ENCODE results near the gene GPR78.

Gene GPR78

DNA sequence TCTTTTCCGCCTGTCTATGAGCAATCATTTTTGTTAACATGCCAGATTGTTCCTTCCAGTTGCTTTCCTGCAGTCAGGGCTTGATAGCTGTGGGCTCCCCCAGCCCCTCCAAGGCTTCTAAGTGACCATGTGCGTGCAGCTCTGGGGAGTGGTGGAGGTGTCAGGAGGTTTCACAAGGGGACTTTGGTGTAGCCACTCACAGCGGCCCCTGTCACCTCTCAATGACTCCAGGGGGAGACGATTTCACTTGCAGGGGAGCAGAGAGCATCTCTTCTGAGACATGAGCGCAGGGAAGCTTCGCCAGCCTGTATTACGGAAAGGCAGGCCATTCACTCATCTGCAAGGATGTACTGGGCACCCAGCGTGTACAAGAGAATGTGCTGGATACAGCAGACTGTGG is 3.1 kb upstream of the GPR78 start:
- TF ChIP-seq, protein P1, sequence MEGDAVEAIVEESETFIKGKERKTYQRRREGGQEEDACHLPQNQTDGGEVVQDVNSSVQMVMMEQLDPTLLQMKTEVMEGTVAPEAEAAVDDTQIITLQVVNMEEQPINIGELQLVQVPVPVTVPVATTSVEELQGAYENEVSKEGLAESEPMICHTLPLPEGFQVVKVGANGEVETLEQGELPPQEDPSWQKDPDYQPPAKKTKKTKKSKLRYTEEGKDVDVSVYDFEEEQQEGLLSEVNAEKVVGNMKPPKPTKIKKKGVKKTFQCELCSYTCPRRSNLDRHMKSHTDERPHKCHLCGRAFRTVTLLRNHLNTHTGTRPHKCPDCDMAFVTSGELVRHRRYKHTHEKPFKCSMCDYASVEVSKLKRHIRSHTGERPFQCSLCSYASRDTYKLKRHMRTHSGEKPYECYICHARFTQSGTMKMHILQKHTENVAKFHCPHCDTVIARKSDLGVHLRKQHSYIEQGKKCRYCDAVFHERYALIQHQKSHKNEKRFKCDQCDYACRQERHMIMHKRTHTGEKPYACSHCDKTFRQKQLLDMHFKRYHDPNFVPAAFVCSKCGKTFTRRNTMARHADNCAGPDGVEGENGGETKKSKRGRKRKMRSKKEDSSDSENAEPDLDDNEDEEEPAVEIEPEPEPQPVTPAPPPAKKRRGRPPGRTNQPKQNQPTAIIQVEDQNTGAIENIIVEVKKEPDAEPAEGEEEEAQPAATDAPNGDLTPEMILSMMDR (conservative IDR thresholded peaks at IDR 0.05) = no peak
- TF ChIP-seq ZFX (IDR thresholded peaks at IDR 0.05) = no peak
- H3K27ac ChIP-seq = no peak overlapping the region

DNA sequence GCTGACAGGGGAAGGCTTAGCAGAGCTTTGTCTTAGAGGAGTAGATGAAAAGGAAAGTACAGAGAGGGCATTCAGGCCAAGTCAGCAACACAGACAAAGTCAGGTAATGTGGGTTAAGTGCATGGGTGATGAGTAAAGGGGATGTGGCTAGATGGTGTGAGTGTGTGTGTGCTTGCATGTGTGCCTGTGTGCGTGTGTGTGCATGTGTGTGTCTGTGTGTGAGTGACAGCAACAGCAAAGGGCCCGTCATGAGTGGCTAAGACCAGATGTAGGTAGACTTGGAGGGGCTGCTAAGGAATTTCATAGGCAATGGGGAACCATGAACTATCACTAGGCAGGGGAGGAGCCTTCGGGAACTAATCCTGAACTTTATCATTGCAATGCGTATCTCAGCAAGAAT is 2.2 kb upstream of the GPR78 start:
- no peak overlapping the region for H3K27ac ChIP-seq
- TF ChIP-seq, protein P1 (conservative IDR thresholded peaks at IDR 0.05) = no peak
- no peak for TF ChIP-seq ZFX (IDR thresholded peaks at IDR 0.05)

DNA sequence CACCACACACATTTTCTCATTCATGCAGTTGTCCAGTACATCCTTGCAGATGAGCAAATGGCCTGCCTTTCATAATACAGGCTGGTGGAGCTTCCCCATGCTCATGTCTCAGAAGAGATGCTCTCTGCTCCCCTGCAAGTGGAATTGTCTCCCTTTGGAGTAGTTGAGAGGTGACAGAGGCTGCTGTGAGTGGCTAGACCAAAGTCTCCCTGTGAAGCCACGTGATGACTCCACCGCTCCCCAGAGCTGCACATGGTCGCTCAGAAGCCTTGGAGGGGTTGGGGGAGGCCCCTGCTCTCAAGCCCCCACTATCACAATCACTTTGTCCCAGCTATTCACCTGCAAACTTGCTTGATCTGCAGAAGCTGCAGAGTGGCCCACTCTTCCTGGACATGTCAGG is 1.5 kb upstream of the GPR78 start:
- H3K27ac ChIP-seq = no peak overlapping the region
- TF ChIP-seq, protein P1 (conservative IDR thresholded peaks at IDR 0.05) = no peak
- no peak for TF ChIP-seq ZFX (IDR thresholded peaks at IDR 0.05)

DNA sequence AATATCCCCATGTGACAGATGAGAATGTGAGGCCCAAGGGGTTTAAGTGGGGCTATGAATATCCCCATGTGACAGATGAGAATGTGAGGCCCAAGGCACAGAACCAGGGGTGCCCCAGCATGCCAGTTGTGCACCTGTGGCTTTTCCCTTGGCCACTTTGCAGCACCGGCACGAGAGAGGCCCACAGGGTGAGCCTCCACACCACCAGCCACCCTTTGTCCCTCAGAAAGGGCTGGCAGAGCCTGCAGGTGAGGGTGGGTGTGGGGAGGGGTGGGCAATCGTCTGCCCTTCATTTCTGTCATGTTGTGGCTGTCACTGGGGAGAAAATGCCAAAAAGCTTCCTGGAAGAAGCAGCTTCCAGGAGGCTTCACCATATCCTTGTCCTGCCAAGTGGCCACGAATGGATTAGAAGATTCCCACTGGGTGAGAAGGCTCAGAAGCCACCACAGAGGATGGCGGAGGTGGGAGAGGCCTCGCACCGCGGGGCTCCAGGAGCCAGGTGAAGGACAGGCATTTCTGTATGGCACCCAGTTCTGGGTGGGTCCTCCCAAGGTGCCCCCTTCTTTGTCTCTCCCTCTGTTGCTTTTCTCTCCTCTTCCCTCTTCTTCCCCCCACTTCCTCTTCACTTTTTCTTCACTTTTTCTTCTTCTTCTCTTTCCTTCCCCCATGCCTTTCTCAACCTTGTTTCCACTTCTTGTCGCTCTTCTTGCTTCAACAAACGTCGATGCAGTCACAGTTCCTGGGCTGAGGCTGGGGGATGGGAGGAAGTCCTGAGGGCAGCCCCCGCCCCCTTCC is 469 bp upstream of the GPR78 start:
- no peak overlapping the region for H3K27ac ChIP-seq
- no peak for TF ChIP-seq ZFX (IDR thresholded peaks at IDR 0.05)
- TF ChIP-seq, protein P1 (conservative IDR thresholded peaks at IDR 0.05) = no peak

DNA sequence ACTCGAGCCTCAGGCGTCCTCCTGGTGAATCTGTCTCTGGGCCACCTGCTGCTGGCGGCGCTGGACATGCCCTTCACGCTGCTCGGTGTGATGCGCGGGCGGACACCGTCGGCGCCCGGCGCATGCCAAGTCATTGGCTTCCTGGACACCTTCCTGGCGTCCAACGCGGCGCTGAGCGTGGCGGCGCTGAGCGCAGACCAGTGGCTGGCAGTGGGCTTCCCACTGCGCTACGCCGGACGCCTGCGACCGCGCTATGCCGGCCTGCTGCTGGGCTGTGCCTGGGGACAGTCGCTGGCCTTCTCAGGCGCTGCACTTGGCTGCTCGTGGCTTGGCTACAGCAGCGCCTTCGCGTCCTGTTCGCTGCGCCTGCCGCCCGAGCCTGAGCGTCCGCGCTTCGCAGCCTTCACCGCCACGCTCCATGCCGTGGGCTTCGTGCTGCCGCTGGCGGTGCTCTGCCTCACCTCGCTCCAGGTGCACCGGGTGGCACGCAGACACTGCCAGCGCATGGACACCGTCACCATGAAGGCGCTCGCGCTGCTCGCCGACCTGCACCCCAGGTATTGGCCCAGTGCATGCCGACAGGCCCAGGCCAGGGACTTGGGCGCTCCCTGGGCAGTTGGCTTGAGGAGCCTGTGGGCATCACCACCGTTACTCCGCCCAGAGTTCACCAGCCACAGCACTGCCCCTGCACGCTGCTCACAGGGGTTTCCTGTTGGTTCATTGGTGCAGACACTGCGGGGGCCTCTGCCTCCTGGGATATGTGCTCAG is 1.1 kb downstream of the GPR78 start:
- TF ChIP-seq, protein P1 (conservative IDR thresholded peaks at IDR 0.05) = no peak
- no peak for TF ChIP-seq ZFX (IDR thresholded peaks at IDR 0.05)
- H3K27ac ChIP-seq = no peak overlapping the region

DNA sequence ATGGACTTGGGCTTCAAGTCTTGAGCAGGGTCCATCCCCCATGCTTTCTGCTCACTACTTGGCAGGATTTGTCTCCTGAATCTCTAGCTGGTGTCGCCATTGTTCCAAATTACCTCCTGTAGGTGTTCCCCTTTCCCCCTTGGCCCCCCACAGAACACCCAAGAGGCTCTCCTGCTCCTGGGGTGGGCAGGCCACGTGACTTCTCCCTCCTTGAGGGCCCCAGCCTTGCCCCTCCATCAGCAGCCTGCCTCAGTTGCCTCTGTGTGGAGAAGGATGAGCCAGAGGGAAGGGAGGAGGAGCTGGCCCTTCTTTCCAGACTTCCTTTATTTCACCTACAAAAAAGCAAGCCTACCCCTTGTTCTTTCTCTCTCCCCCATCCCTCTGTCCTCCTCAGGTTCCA is 1.8 kb downstream of the GPR78 start:
- H3K27ac ChIP-seq = no peak overlapping the region
- TF ChIP-seq, protein P1 (conservative IDR thresholded peaks at IDR 0.05) = no peak
- no peak for TF ChIP-seq ZFX (IDR thresholded peaks at IDR 0.05)

DNA sequence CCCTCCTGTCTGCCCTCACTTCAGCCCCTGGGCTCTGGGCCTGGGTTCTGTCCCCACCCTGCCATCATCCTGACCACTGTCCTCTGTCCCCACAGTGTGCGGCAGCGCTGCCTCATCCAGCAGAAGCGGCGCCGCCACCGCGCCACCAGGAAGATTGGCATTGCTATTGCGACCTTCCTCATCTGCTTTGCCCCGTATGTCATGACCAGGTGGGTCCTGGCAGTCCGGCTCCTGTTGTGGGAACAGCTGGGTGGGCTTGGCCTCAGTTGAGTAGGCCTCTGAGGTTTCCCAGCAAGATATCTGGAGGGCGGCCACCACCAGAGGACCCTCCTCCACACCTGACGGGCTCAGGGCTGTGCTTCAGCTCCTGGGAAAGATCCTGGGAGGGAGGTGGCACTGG is 2.2 kb downstream of the GPR78 start:
- no peak overlapping the region for H3K27ac ChIP-seq
- TF ChIP-seq, protein P1 (conservative IDR thresholded peaks at IDR 0.05) = no peak
- no peak for TF ChIP-seq ZFX (IDR thresholded peaks at IDR 0.05)
